Progenitor cell of endocrine pancreas (in vitro differentiated cells): ENCODE results near the gene OR2H2. TPM values are rescaled to one million over a fixed set of nuclear protein-coding genes. Genes with fewer than 3 reads are reported as not detected.

Experiments used
- DNase-seq: peaks from one replicate; pipeline ENCODE4 v3.0.0; 2021; ENCODE audit warnings: low spot score; ENCODE audit not compliant: unreplicated experiment
- H3K27ac Mint-ChIP-seq: 2 replicates; pipeline ENCODE4 v1.8.0; 2021; ENCODE audit warnings: mild to moderate bottlenecking, moderate library complexity, mixed read lengths
- H3K27me3 Mint-ChIP-seq: 2 replicates; pipeline ENCODE4 v1.8.0; 2021; ENCODE audit warnings: mixed read lengths
- H3K36me3 Mint-ChIP-seq: 2 replicates; pipeline ENCODE4 v1.8.0; 2022; ENCODE audit warnings: mixed read lengths; ENCODE audit not compliant: insufficient read depth
- H3K4me1 Mint-ChIP-seq: 2 replicates; pipeline ENCODE4 v1.8.0; 2021; ENCODE audit warnings: low read depth, mixed read lengths
- H3K4me3 Mint-ChIP-seq: 2 replicates; pipeline ENCODE4 v1.8.0; 2021; ENCODE audit warnings: low read depth, mild to moderate bottlenecking, moderate library complexity, mixed read lengths
- H3K9me3 Mint-ChIP-seq: 2 replicates; pipeline ENCODE4 v1.8.0; 2021; ENCODE audit warnings: low read depth, mixed read lengths
- CTCF ChIP-seq: fragments of 200-600 bp; sonication (generic); IDR thresholded peaks from one replicate; pipeline ENCODE4 v1.5.0; 2021; ENCODE audit warnings: antibody characterized with exemption, mild to moderate bottlenecking; ENCODE audit not compliant: unreplicated experiment
- total RNA-seq: library from RNA; stranded (reverse); gene quantifications from 2 replicates; pipeline ENCODE4 v1.2.1, GENCODE V29; 2021

The OR2H2 gene
- total RNA-seq, 1 donor from 2014 or later, result not detected

GRCh38 chr6:29602564-29603361 lies 17.8 kb downstream of the OR2H2 start:
- Mint-ChIP-seq H3K27ac (no peak overlapping the region), H3K9me3 (no peaks in the 10 kb centered on the region), H3K36me3 (peaks cover 19% of the 10 kb centered on the region), H3K27me3 (no peaks in the 10 kb centered on the region), H3K4me3 (no peak overlapping the region), H3K4me1 (no peaks in the 10 kb centered on the region)
- no peak for DNase-seq
- peak; percentile 49 for TF ChIP-seq CTCF

GRCh38 chr6:29603456-29603855 lies 18.5 kb downstream of the OR2H2 start:
- Mint-ChIP-seq H3K36me3 (peaks cover 23% of the 10 kb centered on the region), H3K27me3 (no peaks in the 10 kb centered on the region), H3K4me1 (no peaks in the 10 kb centered on the region), H3K27ac (no peak overlapping the region), H3K4me3 (no peak overlapping the region), H3K9me3 (no peaks in the 10 kb centered on the region)
- no peak for TF ChIP-seq CTCF
- no peak for DNase-seq

- peaks cover 24% of the 10 kb centered on the region for H3K36me3 Mint-ChIP-seq
- TF ChIP-seq CTCF, result no peak
Observed at GRCh38 chr6:29603930-29604329, 19.0 kb downstream of the OR2H2 start.

DNA sequence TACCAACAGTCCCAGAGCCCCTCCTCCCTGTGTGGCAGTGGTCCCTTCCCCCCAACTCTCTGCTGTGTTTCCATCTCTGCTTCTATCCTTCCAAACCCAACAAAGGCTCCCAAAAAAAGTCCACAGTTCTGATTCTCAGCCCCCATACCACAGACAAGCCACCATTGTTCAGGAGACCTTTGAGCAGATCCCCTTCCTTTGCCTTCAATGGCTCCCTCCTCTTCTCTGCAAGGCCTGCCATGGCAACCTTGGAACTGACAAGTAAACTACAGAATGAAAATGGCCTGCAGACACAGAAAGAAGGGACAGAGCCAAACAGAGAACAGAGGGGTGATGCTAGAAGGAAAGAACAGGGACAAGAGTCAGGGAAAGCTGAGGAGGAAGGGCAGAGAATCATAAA lies 23.2 kb downstream of the OR2H2 start:
- Mint-ChIP-seq H3K27ac (no peak overlapping the region), H3K9me3 (no peaks in the 10 kb centered on the region), H3K4me1 (no peaks in the 10 kb centered on the region), H3K27me3 (no peaks in the 10 kb centered on the region), H3K4me3 (no peak overlapping the region), H3K36me3 (peaks cover 40% of the 10 kb centered on the region)
- no peak for TF ChIP-seq CTCF
- no peak for DNase-seq

More at GRCh38 chr6:29603930-29604329, 19.0 kb downstream of the OR2H2 start:
- no peak overlapping the region for H3K27ac Mint-ChIP-seq
- no peak overlapping the region for H3K4me3 Mint-ChIP-seq
- no peak for DNase-seq
- H3K4me1 Mint-ChIP-seq, result no peaks in the 10 kb centered on the region
- no peaks in the 10 kb centered on the region for H3K27me3 Mint-ChIP-seq
- no peaks in the 10 kb centered on the region for H3K9me3 Mint-ChIP-seq

DNA sequence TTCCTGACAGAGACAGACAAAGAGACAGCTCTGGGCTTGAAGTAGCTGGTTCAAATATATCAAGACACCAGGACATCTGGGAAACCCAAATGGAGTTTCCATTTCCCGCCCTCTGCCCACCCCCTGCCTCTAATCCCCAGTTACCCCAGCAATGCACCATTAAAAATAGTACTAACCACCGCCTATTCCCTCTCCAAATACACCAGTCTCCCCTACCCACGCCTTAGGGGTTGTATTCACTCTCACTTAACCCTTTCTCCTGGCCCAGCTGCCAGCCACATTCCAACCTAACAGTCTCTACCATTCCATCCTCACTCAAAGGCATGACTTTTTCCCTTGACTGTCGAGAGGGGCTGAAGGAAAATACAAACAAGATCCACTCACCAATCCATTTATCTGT lies 25.6 kb downstream of the OR2H2 start:
- H3K4me1 Mint-ChIP-seq, result no peaks in the 10 kb centered on the region
- H3K36me3 Mint-ChIP-seq, result peaks cover 39% of the 10 kb centered on the region

More for the DNA sequence above, 25.6 kb downstream of the OR2H2 start:
- no peak for DNase-seq
- H3K27ac Mint-ChIP-seq, result no peak overlapping the region
- TF ChIP-seq CTCF, result no peak
- no peaks in the 10 kb centered on the region for H3K9me3 Mint-ChIP-seq
- no peaks in the 10 kb centered on the region for H3K27me3 Mint-ChIP-seq
- H3K4me3 Mint-ChIP-seq, result no peak overlapping the region
